Measurements from ENCODE around the gene ZFP28.

Gene ZFP28

GRCh38 chr19:56595548-56595899, 56.8 kb downstream of the ZFP28 start:
- no peak for DNase-seq (ENCODE audit: low read depth in 2 of 2)

- no peak for DNase-seq (ENCODE audit: low read depth in 2 of 2)
Observed at GRCh38 chr19:56596676-56597075, 57.9 kb downstream of the ZFP28 start.

- DNase-seq (ENCODE audit: low read depth in 2 of 2) = no peak
Observed at GRCh38 chr19:56597696-56598095, 58.9 kb downstream of the ZFP28 start.

- no peak for DNase-seq (ENCODE audit: low read depth in 2 of 2)
Observed at GRCh38 chr19:56601375-56601774, 62.6 kb downstream of the ZFP28 start.

GRCh38 chr19:56603829-56604228, 65.1 kb downstream of the ZFP28 start:
- DNase-seq (ENCODE audit: low read depth in 2 of 2) = no peak
